ENCODE data around the gene SAMD14. TPM values are rescaled to one million over a fixed set of nuclear protein-coding genes. Genes with fewer than 3 reads are reported as not detected.
A peak's percentile ranks its signal among the peaks of the same experiment; 100 is the strongest.

SAMD14 gene
- total and polyA plus RNA-seq, 12 donors = 1.1 to 12.6 (median 3.3) TPM

DNA sequence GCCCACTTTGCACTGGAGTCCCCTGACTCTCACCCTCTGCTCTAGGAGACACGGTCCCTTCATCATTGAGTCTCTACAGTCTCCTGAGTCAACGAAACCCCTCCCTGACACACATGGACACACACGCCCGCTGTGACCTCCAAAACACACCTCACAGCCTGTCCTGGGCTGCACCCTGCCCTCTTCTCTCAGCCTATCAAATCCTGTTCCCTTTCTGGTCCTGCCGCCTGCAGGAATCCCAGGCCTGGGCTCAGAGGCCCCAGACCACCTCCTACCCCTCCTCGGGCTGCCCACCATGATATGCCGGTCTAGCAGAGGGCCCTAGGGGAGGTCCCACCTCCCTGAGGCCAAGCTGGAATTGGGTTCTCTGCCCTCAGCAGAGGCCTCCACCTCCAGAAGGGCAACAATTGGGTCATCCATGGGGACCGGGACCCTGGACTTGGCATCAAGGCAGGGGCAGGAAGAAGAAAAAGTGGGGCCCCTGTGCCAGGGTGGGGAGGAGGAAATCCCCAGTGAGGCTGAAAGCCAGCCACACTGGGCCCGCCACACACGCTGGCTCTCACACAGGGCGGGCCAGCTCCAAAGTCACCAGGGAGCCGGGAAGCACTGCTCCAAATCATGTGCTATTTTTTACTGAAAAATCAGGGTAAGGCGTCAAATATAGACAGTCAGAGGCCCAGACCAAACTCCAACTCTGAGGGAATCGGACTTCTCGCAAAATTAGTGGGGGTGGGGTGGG is 17.1 kb upstream of the SAMD14 start:
- intact Hi-C loops (cut with DNase I) = loop anchor here in 1 of 2 donors (5.0 kb wide), 1 partner anchor 50 kb away; the partner anchor contains the start of gene PDK2
- H3K36me3 ChIP-seq (replicated peaks in 1 of 2) = peaks cover 0 to 32% of the 10 kb centered on the region in 2 donors
- H3K4me3 ChIP-seq = peak overlapping the region in 2 of 4 donors; percentile 16 to 92
- no peaks in the 10 kb centered on the region for H3K27me3 ChIP-seq
- H3K27ac ChIP-seq = peak overlapping the region in 4 of 5 donors; percentile 15 to 94 (median 91)
- TF ChIP-seq, protein P1, sequence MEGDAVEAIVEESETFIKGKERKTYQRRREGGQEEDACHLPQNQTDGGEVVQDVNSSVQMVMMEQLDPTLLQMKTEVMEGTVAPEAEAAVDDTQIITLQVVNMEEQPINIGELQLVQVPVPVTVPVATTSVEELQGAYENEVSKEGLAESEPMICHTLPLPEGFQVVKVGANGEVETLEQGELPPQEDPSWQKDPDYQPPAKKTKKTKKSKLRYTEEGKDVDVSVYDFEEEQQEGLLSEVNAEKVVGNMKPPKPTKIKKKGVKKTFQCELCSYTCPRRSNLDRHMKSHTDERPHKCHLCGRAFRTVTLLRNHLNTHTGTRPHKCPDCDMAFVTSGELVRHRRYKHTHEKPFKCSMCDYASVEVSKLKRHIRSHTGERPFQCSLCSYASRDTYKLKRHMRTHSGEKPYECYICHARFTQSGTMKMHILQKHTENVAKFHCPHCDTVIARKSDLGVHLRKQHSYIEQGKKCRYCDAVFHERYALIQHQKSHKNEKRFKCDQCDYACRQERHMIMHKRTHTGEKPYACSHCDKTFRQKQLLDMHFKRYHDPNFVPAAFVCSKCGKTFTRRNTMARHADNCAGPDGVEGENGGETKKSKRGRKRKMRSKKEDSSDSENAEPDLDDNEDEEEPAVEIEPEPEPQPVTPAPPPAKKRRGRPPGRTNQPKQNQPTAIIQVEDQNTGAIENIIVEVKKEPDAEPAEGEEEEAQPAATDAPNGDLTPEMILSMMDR (IDR thresholded peaks at IDR 0.05) = no peak
- peak in 1 of 2 donors; percentile 32 for TF ChIP-seq POLR2A (IDR thresholded peaks at IDR 0.05)
- H3K9me3 ChIP-seq (replicated peaks in 1 of 3) = no peaks in the 10 kb centered on the region
- DNase-seq = peak in 2 of 7 donors; percentile 69 to 71
- peaks cover 47 to 59% of the 10 kb centered on the region in 2 donors for H3K4me1 ChIP-seq (replicated peaks in 1 of 2)
- WGBS, 4 donors = 29 to 33% (median 29%) methylated on average over 13 to 15 of the region's 15 CpGs

DNA sequence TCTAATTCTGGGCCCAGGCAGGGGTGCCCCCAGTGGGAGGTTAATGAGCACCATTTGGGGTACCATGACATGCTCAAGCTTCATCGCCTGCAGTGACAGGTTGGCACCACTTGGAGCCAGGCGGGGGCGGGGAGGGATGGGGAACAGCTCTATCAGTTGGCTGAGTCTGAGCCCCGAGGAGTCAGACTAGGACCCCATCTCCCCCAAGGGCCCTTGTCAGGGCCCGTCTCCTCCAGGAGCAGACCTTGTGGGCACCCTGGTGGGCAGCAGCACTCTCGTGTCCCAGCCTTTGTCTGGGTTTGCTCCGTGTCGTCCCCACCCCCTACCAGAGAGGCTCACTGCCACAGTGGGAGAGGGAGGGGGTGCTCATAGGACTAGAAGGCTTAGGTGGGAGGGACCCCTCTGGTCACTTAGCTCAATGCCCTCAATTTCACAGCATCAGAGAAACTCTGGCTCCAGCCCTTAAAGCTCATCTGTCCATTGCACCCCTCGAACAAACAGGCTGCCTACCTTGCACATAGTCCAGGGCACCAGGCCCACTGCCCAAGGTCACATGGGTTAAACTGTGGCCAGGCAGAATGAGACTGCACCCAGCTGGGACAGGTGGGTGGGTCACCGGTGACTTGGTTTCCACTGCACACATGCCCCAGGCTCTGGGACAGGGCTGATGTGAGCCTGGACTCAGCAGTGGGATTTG is 16.4 kb upstream of the SAMD14 start:
- peak overlapping the region in 1 of 4 donors; percentile 92 for H3K4me3 ChIP-seq
- H3K9me3 ChIP-seq (replicated peaks in 1 of 3) = no peaks in the 10 kb centered on the region
- DNase-seq = no peak
- peaks cover 0 to 40% of the 10 kb centered on the region in 2 donors for H3K36me3 ChIP-seq (replicated peaks in 1 of 2)
- intact Hi-C loops (cut with DNase I) = loop anchor here in 1 of 2 donors (5.0 kb wide), 1 partner anchor 49 kb away; the partner anchor contains the start of gene PDK2
- H3K27me3 ChIP-seq = no peaks in the 10 kb centered on the region
- 63 to 75% (median 67%) methylated on average over 3 to 10 of the region's 10 CpGs for WGBS, 4 donors
- H3K27ac ChIP-seq = peak overlapping the region in 4 of 5 donors; percentile 15 to 94 (median 91)
- TF ChIP-seq, protein P1 (IDR thresholded peaks at IDR 0.05) = peak in 1 of 6 experiments; percentile 16
- no peak for TF ChIP-seq POLR2A (IDR thresholded peaks at IDR 0.05)
- H3K4me1 ChIP-seq (replicated peaks in 1 of 2) = peaks cover 39 to 56% of the 10 kb centered on the region in 2 donors

DNA sequence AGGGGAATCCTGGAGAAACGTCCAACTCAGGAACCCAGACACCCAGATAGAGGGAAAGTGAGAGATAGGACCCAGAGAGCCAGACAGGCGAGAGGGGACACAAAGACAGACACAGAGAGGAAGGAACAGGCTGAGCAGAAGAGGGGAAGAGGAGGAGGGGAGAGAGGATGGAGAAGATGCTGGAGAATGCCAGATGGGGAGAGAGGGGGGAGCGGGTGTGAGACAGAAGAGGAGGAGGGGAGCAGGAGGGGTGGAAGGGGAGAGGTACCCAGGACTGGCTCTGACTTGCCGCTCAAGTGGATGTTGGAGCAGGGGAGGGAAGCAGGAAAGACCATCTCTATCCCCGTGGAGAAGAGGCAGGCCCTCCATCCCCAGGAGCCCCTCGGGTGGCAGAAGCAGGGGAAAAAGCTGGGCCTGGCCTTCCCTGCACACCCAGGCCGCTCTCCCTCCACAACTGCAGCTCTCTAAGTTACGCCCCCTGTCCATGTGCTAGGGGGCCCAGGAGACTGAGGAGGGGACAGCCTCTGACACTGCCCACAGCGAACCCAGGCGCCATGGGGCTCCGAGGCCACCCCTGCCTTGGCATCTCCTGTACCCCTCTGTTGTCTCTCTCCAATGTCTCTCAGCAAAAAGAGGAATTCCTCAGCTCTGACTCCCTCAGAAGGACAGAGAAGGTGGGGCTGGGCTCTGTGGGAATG is 15.7 kb upstream of the SAMD14 start:
- H3K27me3 ChIP-seq = no peaks in the 10 kb centered on the region
- no peak overlapping the region for H3K4me3 ChIP-seq
- peak overlapping the region in 4 of 5 donors; percentile 33 to 94 (median 64) for H3K27ac ChIP-seq
- intact Hi-C loops (cut with DNase I) = loop anchor here in 1 of 2 donors (5.0 kb wide), 1 partner anchor 48 kb away; the partner anchor contains the start of gene PDK2
- no peaks in the 10 kb centered on the region for H3K9me3 ChIP-seq (replicated peaks in 1 of 3)
- no peak for DNase-seq
- H3K4me1 ChIP-seq (replicated peaks in 1 of 2) = peaks cover 40 to 52% of the 10 kb centered on the region in 2 donors
- TF ChIP-seq, protein P1 (IDR thresholded peaks at IDR 0.05) = no peak
- TF ChIP-seq POLR2A (IDR thresholded peaks at IDR 0.05) = no peak
- WGBS, 4 donors = 70 to 74% (median 72%) methylated on average over 9 to 11 of the region's 11 CpGs
- H3K36me3 ChIP-seq (replicated peaks in 1 of 2) = peaks cover 0 to 47% of the 10 kb centered on the region in 2 donors
